H1 (cell line): ENCODE data around the gene PFDN5. TPM values are rescaled to one million over a fixed set of nuclear protein-coding genes. Genes with fewer than 3 reads are reported as not detected.

Source experiments
- CTCF ChIA-PET: fragments of 300-600 bp; sonication (Branson Sonifier 250); formaldehyde crosslinking; loops from one replicate; lab custom pipeline; 2021; ENCODE audit not compliant: partially characterized antibody; lab: Charles Lee
- POLR2A ChIA-PET: fragments of 300-600 bp; sonication (Branson Sonifier 250); formaldehyde crosslinking; loops from one replicate; lab custom pipeline; 2021; ENCODE audit warnings: inconsistent platforms; ENCODE audit not compliant: partially characterized antibody; lab: Charles Lee
- DNase-seq, 2 experiments: peaks; one replicate each; pipeline versions ENCODE4 v3.0.0 to v3.0.0-alpha.2; 2010 to 2022; ENCODE audit warnings: low spot score in 2 of 2, low read depth in 1 of 2, mixed read lengths in 1 of 2
- FAIRE-seq: peaks from 2 replicates; lab custom pipeline; 2011; peaks lifted over from hg19 to GRCh38; lab: Jason Lieb, UNC
- H2AFZ ChIP-seq: 2 replicates; pipeline ENCODE4 v1.8.1; 2012; ENCODE audit warnings: low read length, inconsistent platforms
- H2AK5ac ChIP-seq: 2 replicates; pipeline ENCODE4 v1.6.1; 2013; ENCODE audit warnings: low read depth, low read length
- H2BK120ac ChIP-seq: replicated peaks from 2 replicates; pipeline ENCODE3; 2013; ENCODE audit warnings: low read depth, low read length, inconsistent platforms
- H2BK12ac ChIP-seq: 2 replicates; pipeline ENCODE4 v1.6.1; 2013; ENCODE audit warnings: low read depth, low read length
- H2BK15ac ChIP-seq: 2 replicates; pipeline ENCODE4 v1.6.1; 2013; ENCODE audit warnings: low read length
- H2BK20ac ChIP-seq: 2 replicates; pipeline ENCODE4 v1.6.1; 2013; ENCODE audit warnings: low read length
- H2BK5ac ChIP-seq: 2 replicates; pipeline ENCODE4 v1.6.1; 2013; ENCODE audit warnings: low read depth, low read length
- H3K14ac ChIP-seq: 2 replicates; pipeline ENCODE4 v1.6.1; 2013; ENCODE audit warnings: inconsistent platforms; ENCODE audit not compliant: insufficient read length
- H3K18ac ChIP-seq: 2 replicates; pipeline ENCODE4 v1.6.1; 2013; ENCODE audit warnings: low read length; ENCODE audit errors: extremely low read depth
- H3K23ac ChIP-seq: 2 replicates; pipeline ENCODE4 v1.6.1; 2013; ENCODE audit warnings: inconsistent platforms; ENCODE audit not compliant: insufficient read length
- H3K23me2 ChIP-seq: 2 replicates; pipeline ENCODE4 v1.6.1; 2013; ENCODE audit warnings: low read depth, low read length
- H3K27ac ChIP-seq: 2 replicates; pipeline ENCODE4 v1.6.1; 2011; ENCODE audit warnings: low read depth, low read length, inconsistent platforms
- H3K27me3 ChIP-seq, 4 experiments: replicated peaks in 1 of 4; 1 replicate in 1 of 4; 2 replicates in 3 of 4; pipeline versions ENCODE4 v1.6.1 to v1.8.1; 2011 to 2013; ENCODE audit warnings: low read length in 3 of 4, mild to moderate bottlenecking in 3 of 4, inconsistent platforms in 2 of 4, mixed read lengths in 2 of 4, moderate library complexity in 1 of 4; ENCODE audit not compliant: control insufficient read depth in 3 of 4, insufficient read depth in 3 of 4; ENCODE audit errors: extremely low read depth in 1 of 4
- H3K36me3 ChIP-seq, 4 experiments: 2 replicates each; pipeline versions ENCODE4 v1.6.1 to v1.8.1; 2011 to 2013; ENCODE audit warnings: mild to moderate bottlenecking in 4 of 4, low read length in 3 of 4, moderate library complexity in 2 of 4, control low read depth in 1 of 4, inconsistent platforms in 1 of 4; ENCODE audit not compliant: insufficient read depth in 4 of 4, control insufficient read depth in 2 of 4
- H3K4ac ChIP-seq: replicated peaks from 2 replicates; pipeline ENCODE3; 2013; ENCODE audit warnings: low read length, low read depth, mixed read lengths, inconsistent platforms; ENCODE audit not compliant: insufficient read length
- H3K4me1 ChIP-seq, 4 experiments: replicated peaks in 1 of 4; 1 replicate in 1 of 4; 2 replicates in 3 of 4; pipeline versions ENCODE4 v1.6.1 to v1.8.1; 2011 to 2013; ENCODE audit warnings: low read length in 3 of 4, inconsistent platforms in 2 of 4, mixed read lengths in 1 of 4; ENCODE audit not compliant: insufficient read depth in 4 of 4, control insufficient read depth in 3 of 4
- H3K4me2 ChIP-seq, 2 experiments: 2 replicates each; pipeline versions ENCODE4 v1.6.1 to v1.8.1; 2011 to 2013; ENCODE audit warnings: low read depth in 2 of 2, low read length in 2 of 2, control low read depth in 1 of 2, inconsistent platforms in 1 of 2, mild to moderate bottlenecking in 1 of 2; ENCODE audit not compliant: insufficient read depth in 1 of 2
- H3K4me3 ChIP-seq, 4 experiments: fragments of 200-600, 300-600 bp in 1 of 4; sonication (generic), shearing (Covaris generic), sonication (Bioruptor Twin) in 1 of 4; 2 replicates each; pipeline versions ENCODE4 v1.5.1 to v1.8.1; 2011 to 2016; ENCODE audit warnings: low read length in 4 of 4, low read depth in 3 of 4, control low read depth in 2 of 4, inconsistent platforms in 2 of 4, mild to moderate bottlenecking in 2 of 4, mixed read lengths in 1 of 4, moderate library complexity in 1 of 4; ENCODE audit not compliant: insufficient read depth in 2 of 4; ENCODE audit errors: extremely low read depth in 1 of 4
- H3K56ac ChIP-seq: replicated peaks from 2 replicates; pipeline ENCODE3; 2013; ENCODE audit warnings: low read depth, mild to moderate bottlenecking, mixed read lengths, low read length, inconsistent platforms; ENCODE audit not compliant: insufficient read length
- H3K79me1 ChIP-seq: 2 replicates; pipeline ENCODE4 v1.6.1; 2013; ENCODE audit warnings: low read depth, low read length, control low read depth
- H3K79me2 ChIP-seq, 2 experiments: 2 replicates each; pipeline versions ENCODE4 v1.6.1 to v1.8.1; 2012 to 2013; ENCODE audit warnings: low read length in 2 of 2, mild to moderate bottlenecking in 2 of 2, inconsistent platforms in 1 of 2; ENCODE audit not compliant: insufficient read depth in 2 of 2, control insufficient read depth in 1 of 2
- H3K9ac ChIP-seq, 4 experiments: replicated peaks in 1 of 4; 1 replicate in 1 of 4; 2 replicates in 3 of 4; pipeline versions ENCODE4 v1.6.1 to v1.8.1; 2011 to 2013; ENCODE audit warnings: low read depth in 3 of 4, low read length in 3 of 4, control low read depth in 2 of 4, mild to moderate bottlenecking in 2 of 4, moderate library complexity in 2 of 4, inconsistent platforms in 1 of 4; ENCODE audit errors: extremely low read depth in 1 of 4
- H3K9me3 ChIP-seq, 2 experiments: 2 replicates each; pipeline versions ENCODE4 v1.6.1 to v1.8.1; 2012 to 2013; ENCODE audit warnings: mild to moderate bottlenecking in 2 of 2, moderate library complexity in 2 of 2, control low read depth in 1 of 2, inconsistent platforms in 1 of 2, low read depth in 1 of 2, low read length in 1 of 2, mixed read lengths in 1 of 2; ENCODE audit not compliant: insufficient read depth in 2 of 2
- H4K20me1 ChIP-seq, 2 experiments: replicated peaks in 1 of 2; 2 replicates each; pipeline versions ENCODE3 to v1.8.1; 2011 to 2013; ENCODE audit warnings: inconsistent platforms in 2 of 2, low read length in 2 of 2, mild to moderate bottlenecking in 1 of 2; ENCODE audit not compliant: insufficient read depth in 2 of 2, control insufficient read depth in 1 of 2
- H4K5ac ChIP-seq: 2 replicates; pipeline ENCODE4 v1.6.1; 2013; ENCODE audit warnings: low read length, low read depth, mixed read lengths, inconsistent platforms; ENCODE audit not compliant: insufficient read length
- H4K8ac ChIP-seq: 2 replicates; pipeline ENCODE4 v1.8.0; 2013; ENCODE audit warnings: mild to moderate bottlenecking, moderate library complexity, low read length, inconsistent platforms; ENCODE audit not compliant: insufficient read depth; ENCODE audit errors: extremely low read depth
- H4K91ac ChIP-seq: replicated peaks from 2 replicates; pipeline ENCODE3; 2013; ENCODE audit warnings: low read length, mixed read lengths, inconsistent platforms; ENCODE audit not compliant: insufficient read length
- BCL11A ChIP-seq, 2 experiments: IDR thresholded peaks; one replicate each; pipeline ENCODE4 v1.6.1; 2011; ENCODE audit warnings: low read depth in 2 of 2, low read length in 2 of 2, mild to moderate bottlenecking in 2 of 2
- CHD2 ChIP-seq: IDR thresholded peaks from 2 replicates; pipeline ENCODE4 v1.6.1; 2012; ENCODE audit warnings: low read length, improper control_type of control experiment
- EGR1 ChIP-seq: IDR thresholded peaks from 2 replicates; pipeline ENCODE4 v1.6.1; 2011; ENCODE audit warnings: low read depth, low read length, borderline replicate concordance
- HDAC6 ChIP-seq: IDR thresholded peaks from one replicate; pipeline ENCODE4 v1.7.1; 2012; ENCODE audit warnings: low read depth, mild to moderate bottlenecking, inconsistent platforms, low read length, moderate library complexity
- KDM4A ChIP-seq: IDR thresholded peaks from one replicate; pipeline ENCODE4 v1.7.1; 2012; ENCODE audit warnings: low read depth, mild to moderate bottlenecking, moderate library complexity, low read length, inconsistent platforms; ENCODE audit not compliant: severe bottlenecking
- NANOG ChIP-seq: IDR thresholded peaks from 2 replicates; pipeline ENCODE4 v1.6.1; 2011; ENCODE audit warnings: low read length, low read depth, mild to moderate bottlenecking, inconsistent platforms; ENCODE audit not compliant: insufficient read depth, poor library complexity, severe bottlenecking
- RAD21 ChIP-seq, 2 experiments: IDR thresholded peaks in 1 of 2; conservative IDR thresholded peaks in 1 of 2; 2 replicates each; pipeline ENCODE4 v1.6.1; 2011; ENCODE audit warnings: low read depth in 2 of 2, low read length in 2 of 2, improper control_type of control experiment in 1 of 2, inconsistent platforms in 1 of 2, mild to moderate bottlenecking in 1 of 2, moderate library complexity in 1 of 2
- RFX5 ChIP-seq: IDR thresholded peaks from 2 replicates; pipeline ENCODE4 v1.6.1; 2011; ENCODE audit warnings: low read depth, low read length, improper control_type of control experiment, borderline replicate concordance
- SIX5 ChIP-seq: IDR thresholded peaks from 2 replicates; pipeline ENCODE4 v1.6.1; 2011; ENCODE audit warnings: mild to moderate bottlenecking, low read depth, low read length
- SRF ChIP-seq: IDR thresholded peaks from 2 replicates; pipeline ENCODE4 v1.6.1; 2011; ENCODE audit warnings: mild to moderate bottlenecking, low read depth, low read length, moderate library complexity
- TBP ChIP-seq: IDR thresholded peaks from 2 replicates; pipeline ENCODE4 v1.6.1; 2011; ENCODE audit warnings: low read depth, low read length, improper control_type of control experiment
- TEAD4 ChIP-seq: IDR thresholded peaks from 2 replicates; pipeline ENCODE4 v1.6.1; 2012; ENCODE audit warnings: low read depth, low read length, inconsistent platforms, mixed read lengths
- polyA plus RNA-seq, 7 experiments: library from polyadenylated mRNA; depleted of rRNA in 3 of 7; stranded (reverse) in 5 of 7; unstranded in 2 of 7; fragments of >200 nt in 5 of 7; fragments of 200-250 nt in 2 of 7; gene quantifications; 1 replicate in 5 of 7; 2 replicates in 1 of 7; 4 replicates in 1 of 7; pipeline versions ENCODE4 v1.2.1 to v1.2.3, GENCODE V29; 2011 to 2013; ENCODE audit warnings: missing spikeins in 2 of 7, mixed read lengths in 2 of 7
- total RNA-seq: library from RNA; stranded (reverse); fragmentation: NEBNext Ultra II Directional; extraction: Animal tissue kit (Norgen Biotek cat#: 25700); gene quantifications from 2 replicates; pipeline ENCODE4 v1.2.1, GENCODE V29; 2021
- TF ChIP-seq, protein P1 (sequence below): IDR thresholded peaks from 2 replicates; pipeline ENCODE4 v1.6.1; 2012; ENCODE audit warnings: low read length, inconsistent platforms

PFDN5 gene
- total and polyA plus RNA-seq, 2 of the 8 experiments (the other 6 are each of a cell fraction or from before 2014, with no cell fraction given), result 290 to 630 TPM

DNA sequence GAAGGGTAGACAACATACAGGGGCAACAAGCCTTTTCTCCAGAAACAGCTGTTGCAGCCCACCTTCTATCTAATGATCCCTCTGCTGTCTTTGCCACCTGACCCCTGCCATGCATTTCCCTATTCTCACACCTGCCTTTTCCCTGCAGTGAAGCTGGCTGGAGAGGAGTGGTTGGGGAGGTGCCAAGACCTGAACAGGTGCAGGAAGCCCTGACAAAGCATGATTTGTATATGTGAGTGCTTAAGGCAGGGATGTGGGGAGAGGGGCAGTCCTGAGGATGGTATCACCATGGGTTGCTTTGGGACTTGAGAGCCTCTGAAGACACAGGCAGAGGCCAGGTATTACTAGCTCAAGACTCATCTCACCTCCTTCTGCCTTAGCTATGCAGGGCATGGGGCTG is 2.9 kb upstream of the PFDN5 start:
- no peak overlapping the region for H2AK5ac ChIP-seq
- H3K56ac ChIP-seq, result no peak overlapping the region
- no peak overlapping the region for H3K23ac ChIP-seq
- no peak overlapping the region for H3K9ac ChIP-seq
- H3K4me2 ChIP-seq, result no peak overlapping the region
- no peak overlapping the region for H2AFZ ChIP-seq
- ChIA-PET CTCF (interaction anchor here (0.9 to 28.3 kb wide), 8 partner anchors 10 to 133 kb away, joined by 3 to 573 read pairs (median 6); partner anchors contain the start of genes AAAS, ESPL1 and ITGB7), POLR2A (interaction anchor here (0.7 to 6.7 kb wide), 10 partner anchors 10 to 208 kb away, joined by 3 to 76 read pairs (median 5); partner anchors contain the start of gene TARBP2)
- peaks cover 0 to 2% (median under 1%) of the 10 kb centered on the region in 4 experiments; a peak in 3 of 7 replicates for H3K4me1 ChIP-seq
- H3K4me3 ChIP-seq, result no peak overlapping the region
- no peak overlapping the region for H2BK15ac ChIP-seq
- peaks cover 4% of the 10 kb centered on the region for H3K23me2 ChIP-seq
- no peak overlapping the region for H2BK5ac ChIP-seq
- H3K9me3 ChIP-seq, result no peaks in the 10 kb centered on the region
- no peaks in the 10 kb centered on the region for H3K79me1 ChIP-seq
- no peak overlapping the region for H3K14ac ChIP-seq
- peaks cover 3 to 5% of the 10 kb centered on the region in 2 experiments for H4K20me1 ChIP-seq
- H3K27ac ChIP-seq, result no peak overlapping the region
- H2BK20ac ChIP-seq, result no peak overlapping the region
- H4K8ac ChIP-seq, result no peak overlapping the region
- peaks cover 19 to 39% (median 34%) of the 10 kb centered on the region in 4 experiments for H3K36me3 ChIP-seq
- no peak for FAIRE-seq
- H3K18ac ChIP-seq, result no peak overlapping the region
- H4K5ac ChIP-seq, result no peak overlapping the region
- H3K4ac ChIP-seq, result no peak overlapping the region
- no peaks in the 10 kb centered on the region for H3K27me3 ChIP-seq
- H3K79me2 ChIP-seq, result peaks cover 5 to 15% of the 10 kb centered on the region in 2 experiments; a peak in 3 of 4 replicates
- no peak overlapping the region for H2BK120ac ChIP-seq
- no peak overlapping the region for H2BK12ac ChIP-seq
- DNase-seq, result no peak
- no peak overlapping the region for H4K91ac ChIP-seq
- TF ChIP-seq RFX5, result no peak
- TF ChIP-seq SIX5, result no peak
- no peak for TF ChIP-seq BCL11A (IDR thresholded peaks at IDR 0.05; ENCODE audit: low read depth in 2 of 2, low read length in 2 of 2)
- TF ChIP-seq NANOG, result no peak
- no peak for TF ChIP-seq RAD21 (IDR thresholded peaks at IDR 0.05 in 1 of 2, conservative IDR thresholded peaks at IDR 0.05 in 1 of 2; ENCODE audit: low read depth in 2 of 2, low read length in 2 of 2)
- TF ChIP-seq, protein P1, sequence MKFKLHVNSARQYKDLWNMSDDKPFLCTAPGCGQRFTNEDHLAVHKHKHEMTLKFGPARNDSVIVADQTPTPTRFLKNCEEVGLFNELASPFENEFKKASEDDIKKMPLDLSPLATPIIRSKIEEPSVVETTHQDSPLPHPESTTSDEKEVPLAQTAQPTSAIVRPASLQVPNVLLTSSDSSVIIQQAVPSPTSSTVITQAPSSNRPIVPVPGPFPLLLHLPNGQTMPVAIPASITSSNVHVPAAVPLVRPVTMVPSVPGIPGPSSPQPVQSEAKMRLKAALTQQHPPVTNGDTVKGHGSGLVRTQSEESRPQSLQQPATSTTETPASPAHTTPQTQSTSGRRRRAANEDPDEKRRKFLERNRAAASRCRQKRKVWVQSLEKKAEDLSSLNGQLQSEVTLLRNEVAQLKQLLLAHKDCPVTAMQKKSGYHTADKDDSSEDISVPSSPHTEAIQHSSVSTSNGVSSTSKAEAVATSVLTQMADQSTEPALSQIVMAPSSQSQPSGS, result no peak
- no peak for TF ChIP-seq TBP
- TF ChIP-seq TEAD4, result no peak
- TF ChIP-seq SRF, result no peak
- TF ChIP-seq EGR1, result no peak
- no peak for TF ChIP-seq CHD2
- no peak for TF ChIP-seq HDAC6
- no peak for TF ChIP-seq KDM4A
